Gastrocnemius medialis (tissue), 4 donors: ENCODE measurements around the gene CIAO3.

Experiments
- POLR2A ChIP-seq, 2 donors: fragments of 450-650 bp; IDR thresholded peaks; one replicate each; pipeline ENCODE4 v1.6.1; 2017; ENCODE audit warnings: antibody characterized with exemption in 2 of 2, mild to moderate bottlenecking in 2 of 2, moderate library complexity in 2 of 2
- TF ChIP-seq, protein P1 (sequence below), 5 experiments: fragments of 450-650 bp in 3 of 5; fragments of 200-600 bp in 2 of 5; sonication (generic) in 2 of 5; IDR thresholded peaks in 4 of 5; conservative IDR thresholded peaks in 1 of 5; 1 replicate in 4 of 5; 2 replicates in 1 of 5; pipeline ENCODE4 v1.5.1; 2016 to 2019; ENCODE audit warnings: antibody characterized with exemption in 5 of 5, mild to moderate bottlenecking in 3 of 5, moderate library complexity in 3 of 5

DNA sequence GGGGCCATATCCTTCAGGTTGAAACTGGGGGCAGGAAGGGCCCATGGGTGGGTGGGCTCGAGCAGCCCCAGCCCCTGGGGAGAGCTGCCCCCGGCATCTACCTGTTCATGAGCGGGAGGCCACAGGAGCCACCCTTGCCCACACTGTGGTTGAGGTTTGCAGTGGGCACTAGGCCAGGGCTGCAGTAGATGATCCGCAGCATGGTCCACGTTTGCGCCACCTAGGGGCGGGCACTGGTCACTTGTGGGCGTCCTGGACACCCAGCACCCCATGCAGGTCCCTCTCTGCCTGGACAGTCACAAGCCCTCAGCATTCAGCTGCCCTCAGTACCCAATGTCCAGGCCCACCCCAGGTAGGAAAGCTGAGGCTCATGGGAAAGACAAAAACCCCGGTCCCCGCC lies 54.8 kb downstream of the CIAO3 start:
- TF ChIP-seq, protein P1, sequence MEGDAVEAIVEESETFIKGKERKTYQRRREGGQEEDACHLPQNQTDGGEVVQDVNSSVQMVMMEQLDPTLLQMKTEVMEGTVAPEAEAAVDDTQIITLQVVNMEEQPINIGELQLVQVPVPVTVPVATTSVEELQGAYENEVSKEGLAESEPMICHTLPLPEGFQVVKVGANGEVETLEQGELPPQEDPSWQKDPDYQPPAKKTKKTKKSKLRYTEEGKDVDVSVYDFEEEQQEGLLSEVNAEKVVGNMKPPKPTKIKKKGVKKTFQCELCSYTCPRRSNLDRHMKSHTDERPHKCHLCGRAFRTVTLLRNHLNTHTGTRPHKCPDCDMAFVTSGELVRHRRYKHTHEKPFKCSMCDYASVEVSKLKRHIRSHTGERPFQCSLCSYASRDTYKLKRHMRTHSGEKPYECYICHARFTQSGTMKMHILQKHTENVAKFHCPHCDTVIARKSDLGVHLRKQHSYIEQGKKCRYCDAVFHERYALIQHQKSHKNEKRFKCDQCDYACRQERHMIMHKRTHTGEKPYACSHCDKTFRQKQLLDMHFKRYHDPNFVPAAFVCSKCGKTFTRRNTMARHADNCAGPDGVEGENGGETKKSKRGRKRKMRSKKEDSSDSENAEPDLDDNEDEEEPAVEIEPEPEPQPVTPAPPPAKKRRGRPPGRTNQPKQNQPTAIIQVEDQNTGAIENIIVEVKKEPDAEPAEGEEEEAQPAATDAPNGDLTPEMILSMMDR (IDR thresholded peaks at IDR 0.05 in 4 of 5, conservative IDR thresholded peaks at IDR 0.05 in 1 of 5) = peak in 3 of 5 experiments; percentile 12 to 36 (median 22)
- TF ChIP-seq POLR2A (IDR thresholded peaks at IDR 0.05) = no peak
